SH-SY5Y (cell line): Measurements from ENCODE around the gene SOX6.

Source experiments
- GATA2 ChIP-seq: IDR thresholded peaks from 2 replicates; pipeline ENCODE4 v1.6.1; 2011; ENCODE audit warnings: mild to moderate bottlenecking, low read depth, low read length
- GATA3 ChIP-seq: IDR thresholded peaks from 2 replicates; pipeline ENCODE4 v1.6.1; 2011; ENCODE audit warnings: low read depth, mild to moderate bottlenecking, low read length, moderate library complexity

Gene SOX6

DNA sequence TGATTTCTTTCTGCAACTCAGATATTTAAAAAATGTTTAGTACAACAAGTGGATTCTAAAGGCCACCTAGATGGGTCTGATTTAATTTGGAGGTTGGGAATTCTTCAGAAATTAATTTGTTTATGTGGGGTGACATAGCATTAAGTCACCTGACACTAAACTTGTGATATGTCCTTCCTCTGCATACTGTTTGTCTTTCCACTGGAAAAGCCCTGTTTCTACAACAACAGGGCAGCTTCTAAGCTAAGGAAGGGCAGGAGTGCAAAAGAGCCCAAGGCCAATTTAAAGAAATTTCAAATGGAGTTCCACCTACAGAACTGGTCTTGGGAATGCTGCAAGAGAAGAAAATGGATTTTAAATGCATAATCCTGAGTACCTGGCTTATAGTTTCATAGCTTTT is 319.2 kb downstream of the SOX6 start:
- TF ChIP-seq GATA3: no peak
- no peak for TF ChIP-seq GATA2

DNA sequence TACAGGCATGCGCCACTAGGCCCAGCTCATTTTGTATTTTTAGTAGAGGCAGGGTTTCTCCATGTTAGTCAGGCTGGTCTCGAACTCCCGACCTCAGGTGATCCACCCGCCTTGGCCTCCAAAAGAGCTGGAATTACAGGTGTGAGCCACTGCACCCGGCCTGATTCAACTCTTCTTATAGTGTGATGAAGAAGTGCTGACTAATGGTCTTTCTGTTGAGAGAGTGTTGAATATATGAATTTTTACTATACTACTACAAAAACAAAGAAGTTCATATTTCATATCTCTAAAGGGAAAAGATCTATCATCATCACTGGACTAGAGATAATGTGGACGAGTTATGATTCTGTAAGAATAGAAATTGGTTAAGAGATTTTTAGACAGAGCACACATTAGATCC is 320.1 kb downstream of the SOX6 start:
- TF ChIP-seq GATA3 (no peak), GATA2 (no peak)

DNA sequence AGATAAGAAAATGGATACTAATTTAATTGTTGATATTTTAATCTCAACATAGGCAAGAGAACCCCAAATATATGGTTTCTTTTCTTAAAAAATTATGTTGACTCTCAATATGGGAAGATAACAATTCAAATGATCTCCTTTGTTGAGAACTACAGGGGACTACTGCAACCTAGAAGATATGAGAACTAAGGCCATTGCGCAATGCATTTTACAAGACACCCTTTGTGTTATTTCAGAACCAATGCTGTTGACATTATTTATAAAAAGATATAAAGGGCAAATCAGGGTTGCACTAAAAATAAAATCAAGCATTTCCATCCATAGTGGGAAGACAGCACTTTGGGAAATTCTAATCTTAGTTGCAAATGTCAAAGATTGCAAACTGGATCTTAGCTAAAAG is 322.3 kb downstream of the SOX6 start:
- no peak for TF ChIP-seq GATA3
- no peak for TF ChIP-seq GATA2

DNA sequence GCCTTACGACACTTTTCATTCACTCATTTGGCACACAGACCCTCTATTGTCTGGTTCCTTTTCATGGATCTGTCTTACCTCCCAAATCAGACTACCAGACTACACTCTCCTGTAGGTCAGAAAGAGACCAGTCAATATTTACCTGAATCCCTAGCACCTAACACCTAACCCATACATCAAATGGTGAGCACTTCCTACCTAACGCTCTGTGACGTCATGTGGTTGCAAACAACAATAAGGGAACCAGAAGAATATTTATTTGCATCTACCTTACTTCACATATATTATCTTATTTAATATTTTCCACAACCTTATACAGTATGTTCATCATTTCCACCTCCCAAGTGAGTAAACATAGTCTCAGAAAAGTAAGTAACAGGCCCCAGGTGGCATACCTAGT is 323.4 kb downstream of the SOX6 start:
- TF ChIP-seq GATA2: no peak

DNA sequence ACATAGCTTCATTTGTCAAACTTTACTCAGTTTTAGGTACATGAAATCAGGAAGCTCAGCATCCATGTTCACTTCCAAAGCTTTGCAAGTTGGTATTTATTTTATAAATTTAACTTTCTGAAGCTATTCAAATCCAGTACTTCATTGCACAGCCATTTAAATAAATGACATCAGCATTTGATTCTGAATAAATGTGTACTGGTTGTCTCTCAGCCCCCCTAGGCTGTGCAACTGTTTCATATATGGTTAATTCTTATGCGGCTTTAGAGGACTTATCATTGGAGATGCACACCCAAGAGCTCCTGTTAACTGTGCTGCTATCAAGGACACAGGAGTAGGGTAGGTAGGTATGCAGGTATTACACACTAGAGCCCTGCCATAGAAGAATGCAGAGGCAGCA is 325.1 kb downstream of the SOX6 start:
- no peak for TF ChIP-seq GATA3

DNA sequence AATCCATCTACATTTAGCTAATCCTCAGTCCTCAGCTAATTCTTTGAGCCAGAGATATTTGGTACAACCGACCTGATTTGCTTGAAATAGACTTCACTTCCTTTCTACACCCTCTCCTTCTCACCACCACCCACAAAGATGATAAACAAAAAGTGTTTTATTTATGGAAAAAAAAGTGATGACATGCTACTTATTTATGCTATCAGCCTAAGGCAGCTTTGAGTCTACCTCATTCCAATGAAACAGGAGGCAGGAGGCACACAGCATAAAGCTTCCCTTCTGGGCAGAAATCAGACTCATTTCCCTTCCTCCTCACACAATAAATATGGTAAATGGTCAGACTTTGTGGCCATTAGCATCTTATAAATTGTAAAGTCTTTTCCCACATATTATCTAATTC is 325.7 kb downstream of the SOX6 start:
- TF ChIP-seq GATA3: no peak
- no peak for TF ChIP-seq GATA2

DNA sequence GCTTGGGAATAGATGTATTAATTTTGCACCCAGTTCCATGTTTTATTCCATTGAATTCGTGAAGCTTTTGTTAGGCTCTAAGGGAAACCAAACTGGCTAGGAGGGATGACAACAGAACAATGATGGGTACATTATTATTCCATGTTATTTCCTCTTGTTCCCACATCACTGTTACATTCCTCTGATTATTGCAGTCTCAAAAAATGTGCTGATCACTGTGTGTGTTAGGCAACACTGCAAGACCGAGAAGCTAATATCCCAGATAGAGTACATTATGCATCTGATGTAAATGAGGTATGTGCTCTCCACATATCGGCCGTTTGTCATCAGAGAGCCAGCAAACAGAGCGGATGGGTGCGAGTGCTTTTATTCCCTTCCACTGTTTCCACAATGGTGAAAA is 327.9 kb downstream of the SOX6 start:
- TF ChIP-seq GATA2 (no peak), GATA3 (no peak)

DNA sequence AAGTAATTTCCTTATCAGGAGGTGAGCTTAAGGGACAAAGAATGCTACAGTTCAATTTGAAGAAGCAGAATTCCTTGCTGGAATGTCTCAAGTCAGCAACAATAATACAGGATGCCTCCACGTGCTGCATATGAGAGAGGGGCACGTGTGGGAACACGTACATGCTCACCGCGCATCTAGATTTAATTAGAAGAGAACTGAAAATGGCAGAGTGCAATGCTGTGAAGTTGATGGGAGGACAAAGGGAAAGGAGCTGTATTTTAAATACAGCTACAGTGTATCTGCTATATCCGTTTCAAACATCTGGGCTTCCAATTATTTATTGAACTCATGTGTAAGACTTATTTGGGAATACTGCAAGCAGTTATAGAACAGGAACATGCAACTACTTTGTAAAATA is 328.7 kb downstream of the SOX6 start:
- TF ChIP-seq GATA2 (no peak), GATA3 (no peak)

DNA sequence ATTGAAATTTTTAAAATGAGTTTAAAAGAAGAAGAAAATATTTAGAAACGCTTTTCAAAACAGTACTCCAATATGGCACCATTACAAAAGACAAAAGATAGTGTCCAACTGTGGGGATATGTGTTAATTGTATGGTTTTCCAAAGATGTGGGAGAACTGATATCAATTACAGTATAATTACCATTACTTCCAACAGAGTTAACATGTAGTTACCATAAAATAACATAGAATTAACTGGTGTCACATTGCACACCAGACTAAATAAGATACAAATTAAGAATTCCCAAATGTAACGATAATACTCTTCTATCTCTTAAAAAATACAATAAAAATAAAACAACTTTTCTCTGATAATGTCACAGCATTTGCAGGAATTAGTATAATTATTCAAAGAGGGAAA is 329.5 kb downstream of the SOX6 start:
- TF ChIP-seq GATA2 (no peak), GATA3 (no peak)

DNA sequence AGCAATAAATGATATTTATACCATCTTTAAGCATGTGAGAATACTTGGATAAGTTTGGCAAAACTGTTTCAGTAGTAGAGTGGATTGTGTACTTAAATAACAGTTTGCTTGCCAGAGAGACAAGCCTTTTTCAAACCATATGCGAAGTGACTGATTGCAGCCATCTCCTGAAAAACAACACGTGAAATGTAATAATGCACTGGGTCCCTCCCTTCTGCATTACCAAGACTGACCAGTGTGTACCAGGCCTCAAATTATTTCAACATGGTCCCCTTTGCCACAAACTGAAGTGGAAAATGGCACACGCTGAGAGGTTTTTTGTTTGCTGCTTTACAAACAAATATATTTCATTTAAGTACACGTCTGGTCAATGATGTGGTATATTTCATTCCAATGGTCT is 337.4 kb downstream of the SOX6 start:
- TF ChIP-seq GATA3: no peak
- TF ChIP-seq GATA2: no peak

DNA sequence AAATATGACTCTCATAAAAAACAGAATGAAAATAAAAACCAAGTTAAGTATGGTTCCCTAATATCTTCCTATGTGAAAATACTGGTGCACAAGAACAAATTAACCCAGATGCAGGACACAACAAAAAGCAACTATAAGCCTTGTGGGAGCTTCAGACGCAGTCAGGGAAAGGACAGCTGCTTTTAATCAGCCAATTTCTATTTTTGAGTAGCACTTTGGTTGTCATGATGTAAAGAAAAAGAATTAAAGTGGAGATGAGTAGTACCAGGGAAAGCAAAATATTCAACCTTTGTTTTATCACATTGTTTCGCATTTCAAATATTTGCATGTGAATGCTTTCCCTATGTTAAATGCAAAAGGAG is 339.9 kb downstream of the SOX6 start:
- no peak for TF ChIP-seq GATA3
- TF ChIP-seq GATA2: no peak

DNA sequence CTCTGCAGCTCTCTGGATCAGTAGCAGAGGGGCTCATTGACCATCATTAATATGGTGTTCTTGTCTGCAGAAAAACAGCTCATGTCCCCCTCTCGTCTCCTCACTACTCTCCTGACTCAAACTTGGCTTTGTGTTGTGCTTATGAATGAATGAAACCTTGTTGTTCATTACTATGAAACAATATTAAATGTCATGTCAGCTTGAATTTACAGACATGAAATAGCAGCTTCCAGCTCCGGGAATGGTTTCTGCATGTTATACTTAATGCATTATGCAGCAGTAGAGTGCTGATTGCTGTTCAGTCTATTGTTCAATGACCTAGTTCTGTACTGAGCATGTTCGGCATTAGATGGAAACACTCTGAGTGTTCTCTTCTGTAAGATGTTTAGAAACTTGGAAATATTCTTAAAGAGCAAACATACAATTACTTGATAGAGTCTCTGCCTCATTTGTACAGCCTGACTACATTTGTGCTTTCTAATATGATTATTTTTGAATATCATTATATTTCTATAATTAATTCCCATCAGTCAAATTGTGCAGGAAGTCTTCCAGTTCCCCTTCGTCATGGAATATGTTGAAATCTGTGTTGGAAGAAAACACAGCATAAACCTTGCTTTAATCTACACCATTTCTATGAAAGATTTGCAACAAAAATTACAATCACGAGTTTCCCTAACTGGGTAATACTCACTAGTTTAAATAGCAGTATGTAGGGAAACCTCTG is 340.4 kb downstream of the SOX6 start:
- TF ChIP-seq GATA3: no peak
- TF ChIP-seq GATA2: no peak

DNA sequence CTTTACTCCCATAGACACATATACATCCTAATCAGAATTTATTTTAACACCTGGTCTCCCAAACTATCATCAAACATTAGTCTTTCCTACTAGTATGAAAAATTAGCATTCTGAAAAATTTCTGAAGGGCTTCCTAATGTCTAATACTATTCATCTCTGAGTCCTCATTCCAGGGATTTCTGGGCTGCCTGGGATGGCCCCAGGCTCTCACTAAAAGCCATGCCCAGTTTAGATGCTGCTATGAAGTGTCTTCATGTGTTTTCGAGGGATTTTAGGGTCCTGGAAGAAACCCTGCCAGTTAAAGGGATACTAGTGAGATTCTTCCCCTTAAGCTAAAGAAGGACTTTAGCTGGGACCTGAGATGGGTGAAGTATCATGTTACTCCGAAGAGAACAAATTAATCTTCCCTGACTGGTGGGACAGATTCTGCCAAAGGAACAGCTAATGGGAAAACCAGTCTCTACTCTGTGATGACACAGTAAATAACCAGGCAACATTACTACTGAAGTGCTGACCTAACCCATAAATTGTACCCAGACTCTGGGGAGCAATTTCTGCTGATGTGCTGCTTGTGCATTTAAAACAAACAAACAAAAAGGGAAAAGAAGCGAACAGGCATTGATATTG is 342.6 kb downstream of the SOX6 start:
- TF ChIP-seq GATA3 (no peak), GATA2 (no peak)

DNA sequence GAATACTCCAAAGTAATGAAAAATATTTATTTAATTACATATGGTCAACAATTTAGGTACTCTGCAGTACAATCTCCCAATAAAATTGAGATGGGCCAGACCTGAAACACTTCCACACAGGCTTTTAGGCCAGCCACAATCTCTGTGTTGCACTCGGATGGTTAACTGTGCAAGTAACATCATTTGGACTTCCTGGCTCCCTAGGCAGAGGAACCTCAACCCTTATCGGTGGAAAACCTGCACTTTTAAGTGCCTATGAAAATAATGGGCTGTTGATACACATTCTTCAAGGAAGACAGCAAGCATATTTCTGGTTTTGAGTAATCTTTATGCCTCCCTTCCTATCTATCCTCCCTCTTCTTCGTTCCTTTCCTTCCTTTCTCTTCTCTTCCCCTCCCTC is 343.1 kb downstream of the SOX6 start:
- TF ChIP-seq GATA2 (no peak), GATA3 (no peak)

DNA sequence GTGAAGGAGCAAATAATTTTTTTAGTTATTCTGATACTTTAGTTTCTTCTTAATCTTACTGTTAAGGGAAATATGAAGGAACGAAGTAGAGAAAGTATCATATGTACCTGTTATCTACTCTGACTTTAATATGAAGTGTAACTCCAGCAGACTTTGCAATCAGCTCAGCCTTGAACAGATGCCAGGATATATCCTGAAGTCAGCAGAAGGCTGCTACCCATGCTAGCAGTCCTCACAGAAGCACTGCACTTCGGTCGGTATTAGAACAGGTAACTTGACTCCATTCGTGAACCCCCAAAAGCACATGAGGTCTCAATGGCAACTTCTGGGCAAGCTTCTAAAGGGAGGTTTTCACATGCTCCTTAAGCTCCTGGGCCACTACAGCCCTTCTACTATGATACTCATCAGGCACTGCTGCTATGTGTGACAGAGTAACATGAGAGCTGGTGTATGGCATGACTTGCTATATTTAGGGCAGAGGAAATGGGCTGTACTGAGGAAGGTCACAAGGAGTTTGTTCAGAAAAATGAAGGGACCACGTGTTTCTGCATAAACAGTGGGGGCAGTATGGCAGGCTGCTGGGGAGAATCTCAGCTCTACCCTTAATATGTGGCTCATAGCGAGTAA is 344.1 kb downstream of the SOX6 start:
- TF ChIP-seq GATA3: no peak
- no peak for TF ChIP-seq GATA2
